GM12873 (cell line): Measurements from ENCODE around the gene KCNK13.

Source experiments
- TF ChIP-seq, protein P1 (sequence below): IDR thresholded peaks from 2 replicates; pipeline ENCODE4 v1.5.1; 2012; ENCODE audit warnings: low read depth, mild to moderate bottlenecking, moderate library complexity, low read length, control low read depth; ENCODE audit not compliant: insufficient read depth; ENCODE audit errors: missing control alignments

KCNK13 gene

DNA sequence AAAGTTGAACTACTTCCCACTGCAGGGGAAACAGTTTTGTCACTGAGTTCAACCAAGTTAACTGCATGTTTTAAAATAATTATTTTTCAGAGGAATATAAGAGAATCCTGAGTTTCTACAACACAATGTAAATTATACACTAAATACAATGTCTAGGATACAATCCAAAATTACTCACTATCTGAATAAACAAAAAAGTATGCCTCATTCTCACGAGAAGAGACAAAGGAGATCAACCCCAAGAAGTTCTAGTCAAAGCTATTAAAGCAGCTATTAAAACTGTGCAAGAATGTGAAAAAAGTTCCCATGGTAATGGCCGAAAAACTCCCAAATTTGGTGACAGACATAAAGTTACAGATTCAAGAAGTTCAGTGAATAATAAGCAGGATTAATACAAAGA is 8.8 kb upstream of the KCNK13 start:
- TF ChIP-seq, protein P1, sequence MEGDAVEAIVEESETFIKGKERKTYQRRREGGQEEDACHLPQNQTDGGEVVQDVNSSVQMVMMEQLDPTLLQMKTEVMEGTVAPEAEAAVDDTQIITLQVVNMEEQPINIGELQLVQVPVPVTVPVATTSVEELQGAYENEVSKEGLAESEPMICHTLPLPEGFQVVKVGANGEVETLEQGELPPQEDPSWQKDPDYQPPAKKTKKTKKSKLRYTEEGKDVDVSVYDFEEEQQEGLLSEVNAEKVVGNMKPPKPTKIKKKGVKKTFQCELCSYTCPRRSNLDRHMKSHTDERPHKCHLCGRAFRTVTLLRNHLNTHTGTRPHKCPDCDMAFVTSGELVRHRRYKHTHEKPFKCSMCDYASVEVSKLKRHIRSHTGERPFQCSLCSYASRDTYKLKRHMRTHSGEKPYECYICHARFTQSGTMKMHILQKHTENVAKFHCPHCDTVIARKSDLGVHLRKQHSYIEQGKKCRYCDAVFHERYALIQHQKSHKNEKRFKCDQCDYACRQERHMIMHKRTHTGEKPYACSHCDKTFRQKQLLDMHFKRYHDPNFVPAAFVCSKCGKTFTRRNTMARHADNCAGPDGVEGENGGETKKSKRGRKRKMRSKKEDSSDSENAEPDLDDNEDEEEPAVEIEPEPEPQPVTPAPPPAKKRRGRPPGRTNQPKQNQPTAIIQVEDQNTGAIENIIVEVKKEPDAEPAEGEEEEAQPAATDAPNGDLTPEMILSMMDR: no peak

DNA sequence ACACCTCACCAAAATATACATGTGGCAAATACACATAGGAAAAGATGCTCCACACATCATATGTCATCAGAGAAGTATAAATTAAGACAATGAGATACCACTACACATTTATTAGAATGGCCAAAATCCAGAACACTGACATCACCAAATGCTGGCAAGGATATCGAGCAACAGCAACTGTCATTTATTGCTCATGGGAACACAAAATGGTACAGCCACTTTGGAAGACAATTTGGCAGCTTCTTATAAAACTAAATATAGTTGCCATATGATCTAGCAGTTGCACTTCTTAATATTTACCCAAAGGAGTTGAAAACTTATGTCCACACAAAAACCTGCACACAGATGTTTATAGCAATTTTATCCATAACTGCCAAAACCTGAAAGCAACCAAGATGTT is 7.0 kb upstream of the KCNK13 start:
- TF ChIP-seq, protein P1: no peak

DNA sequence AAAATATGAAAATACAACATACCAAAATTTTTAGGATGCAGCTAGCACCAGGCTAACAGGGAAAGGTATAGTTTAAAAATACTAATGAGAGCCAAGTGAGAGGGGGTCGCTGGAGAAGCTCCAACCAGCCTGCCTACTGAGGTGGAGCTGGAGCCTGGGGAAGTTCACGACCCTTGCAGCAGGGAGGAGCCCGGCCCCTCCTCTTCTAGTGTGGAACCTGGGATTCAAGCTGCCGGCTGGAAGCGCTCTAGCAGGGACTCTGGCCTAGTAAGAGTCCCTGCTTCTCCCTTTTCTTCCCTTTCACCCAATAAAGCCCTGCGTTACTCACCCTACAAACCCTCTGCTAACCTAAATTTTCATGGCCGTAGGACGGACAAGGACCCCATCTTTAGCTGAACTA is 5.0 kb upstream of the KCNK13 start:
- TF ChIP-seq, protein P1: no peak

DNA sequence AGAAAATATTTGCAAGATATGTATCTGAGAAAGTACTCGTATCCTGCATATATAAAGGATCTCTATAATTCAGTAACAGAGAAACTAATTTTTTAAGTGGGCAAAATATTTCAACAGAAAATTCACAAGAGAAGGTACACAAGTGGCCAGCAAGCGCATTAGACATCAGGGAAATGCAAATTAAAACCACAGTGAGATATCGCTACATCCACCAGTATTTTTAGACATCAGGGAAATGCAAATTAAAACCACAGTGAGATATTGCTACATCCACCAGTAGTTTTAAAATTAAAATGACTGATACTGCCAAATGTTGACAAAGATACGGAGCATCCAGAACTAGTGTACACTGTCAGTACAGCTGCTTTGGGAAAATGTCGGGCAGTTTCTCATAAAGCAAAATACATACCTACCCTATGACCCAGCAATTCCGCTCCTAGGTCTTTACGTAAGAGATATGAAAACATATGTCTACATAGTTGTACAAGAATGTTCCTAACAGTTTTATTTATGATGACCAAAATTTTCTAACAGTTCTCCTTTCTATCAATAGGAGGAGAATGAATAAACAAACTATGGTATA is 2.8 kb upstream of the KCNK13 start:
- TF ChIP-seq, protein P1: no peak

DNA sequence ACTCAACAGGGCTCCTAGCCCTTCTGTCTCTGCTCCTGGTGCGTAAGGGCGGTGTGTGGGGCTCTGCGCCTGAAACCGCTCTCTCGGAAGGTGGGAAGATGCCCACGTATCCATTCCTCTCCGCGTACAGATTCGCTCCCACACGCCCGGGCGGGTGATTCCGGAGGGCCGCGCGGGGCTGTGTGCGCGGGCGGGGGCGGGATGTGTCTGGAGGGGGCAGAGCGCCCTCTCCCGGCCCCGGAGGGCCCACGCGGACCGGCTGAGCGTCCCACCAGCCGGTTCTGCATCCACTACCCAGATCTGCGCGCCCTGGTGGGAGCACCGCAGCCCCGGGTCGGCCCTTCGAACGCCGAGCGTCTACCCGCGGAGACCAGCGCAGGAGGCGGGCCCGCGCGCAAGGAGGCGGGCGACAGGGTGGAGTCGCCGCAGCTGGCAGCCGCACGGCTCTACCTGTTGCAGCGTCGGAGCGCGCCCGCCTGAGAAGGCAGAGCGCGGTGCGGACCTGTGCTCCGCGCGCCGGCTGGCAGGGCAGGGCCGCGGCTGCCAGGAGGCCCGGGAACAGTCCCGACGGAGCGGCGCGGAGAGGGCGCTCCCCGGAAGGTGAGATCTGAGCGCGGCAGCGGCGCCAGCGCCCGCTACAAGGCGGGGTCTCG is 1.4 kb upstream of the KCNK13 start:
- TF ChIP-seq, protein P1: peak; percentile 58

DNA sequence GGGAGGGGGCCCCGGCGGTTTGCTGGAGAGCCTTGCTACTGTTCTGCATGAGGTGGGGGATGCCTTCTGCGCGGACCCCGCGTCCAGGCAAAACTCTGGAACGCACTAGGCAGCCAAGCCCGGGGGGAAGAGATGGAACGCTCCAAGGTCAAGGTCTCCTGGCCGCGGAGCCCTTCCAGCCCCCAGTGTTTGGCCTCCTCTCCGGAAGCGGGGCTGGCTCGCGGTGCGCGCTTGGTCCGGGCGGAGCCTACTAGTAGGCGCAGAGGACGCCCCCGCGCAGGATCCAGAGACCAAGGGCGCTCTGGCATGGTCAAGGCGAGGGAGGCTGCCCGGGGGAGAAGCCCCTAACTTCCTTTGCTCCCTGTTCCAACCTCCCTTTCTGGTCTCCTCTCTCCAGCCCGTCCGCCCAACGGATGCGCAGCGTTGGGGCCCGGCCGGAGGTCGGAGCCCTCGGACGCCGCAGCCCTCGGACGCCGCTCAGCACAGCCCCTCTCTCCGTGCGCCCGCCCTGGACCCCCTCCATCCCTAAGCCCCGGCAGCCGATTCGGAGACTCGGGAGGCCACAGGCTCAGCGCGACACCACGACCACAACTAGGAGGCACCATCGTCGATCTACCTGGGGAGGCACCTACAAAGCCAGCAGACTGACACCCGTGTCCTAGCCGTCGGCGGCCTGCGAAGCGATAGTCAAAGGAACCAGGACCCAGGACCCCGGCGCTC is 669 bp upstream of the KCNK13 start:
- TF ChIP-seq, protein P1: no peak

DNA sequence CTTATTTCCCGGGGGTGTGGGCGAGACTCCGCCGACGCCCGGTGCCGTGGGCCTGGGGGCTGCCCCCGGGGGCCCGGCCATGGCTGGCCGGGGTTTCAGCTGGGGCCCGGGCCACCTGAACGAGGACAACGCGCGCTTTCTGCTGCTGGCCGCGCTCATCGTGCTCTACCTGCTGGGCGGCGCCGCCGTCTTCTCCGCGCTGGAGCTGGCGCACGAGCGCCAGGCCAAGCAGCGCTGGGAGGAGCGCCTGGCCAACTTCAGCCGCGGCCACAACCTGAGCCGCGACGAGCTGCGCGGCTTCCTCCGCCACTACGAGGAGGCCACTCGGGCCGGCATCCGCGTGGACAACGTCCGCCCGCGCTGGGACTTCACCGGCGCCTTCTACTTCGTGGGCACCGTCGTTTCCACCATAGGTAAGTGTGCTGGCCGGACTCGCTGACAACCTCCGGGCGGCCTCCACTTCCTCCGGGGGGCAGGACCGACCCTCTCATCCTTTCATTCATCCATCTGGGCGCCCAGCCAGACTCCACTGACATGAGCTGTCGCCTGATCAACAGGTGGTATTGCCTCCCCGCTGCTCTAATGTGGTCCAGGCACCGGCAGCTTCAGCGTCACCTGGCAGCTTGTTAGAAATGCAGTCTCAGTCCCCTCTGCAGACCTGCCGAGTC is 467 bp downstream of the KCNK13 start:
- TF ChIP-seq, protein P1: no peak
